ENCODE results near the gene SGPP2. TPM values are rescaled to one million over a fixed set of nuclear protein-coding genes. Genes with fewer than 3 reads are reported as not detected.
"Not testable (repeated sequence)": the region's sequence is repeated elsewhere in the genome, so short reads cannot be mapped to it uniquely, and the experiment has no call there.

The SGPP2 gene
- polyA plus RNA-seq, 1 donor from 2014 or later: 3.1 TPM

GRCh38 chr2:222554517-222554916, 130.2 kb downstream of the SGPP2 start:
- Mint-ChIP-seq H3K9me3 (no peaks in the 10 kb centered on the region), H3K4me1 (peaks cover 0 to 3% (median 0%) of the 10 kb centered on the region in 3 donors), H3K27me3 (no peaks in the 10 kb centered on the region), H3K4me3 (no peak overlapping the region), H3K27ac (no peak overlapping the region), H3K36me3 (peaks cover 2% of the 10 kb centered on the region)

DNA sequence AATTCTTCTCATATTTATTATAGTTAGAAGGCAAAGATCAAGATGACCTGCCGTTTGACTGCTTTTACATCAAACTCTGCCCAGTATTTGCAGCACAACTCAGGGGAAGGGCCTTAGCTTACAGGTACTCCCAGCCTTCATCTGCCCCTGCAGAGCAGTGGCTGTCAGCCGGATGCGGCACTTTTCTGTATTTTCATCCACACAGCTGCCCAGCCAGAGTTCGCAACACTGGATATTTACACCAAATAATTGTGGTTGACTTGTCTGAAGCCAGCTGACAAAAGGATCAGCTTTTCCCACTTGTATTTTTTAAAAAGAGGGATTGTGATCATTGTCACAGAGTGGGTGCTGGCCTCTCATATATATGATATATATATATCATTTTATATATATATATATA, 136.8 kb downstream of the SGPP2 start:
- Mint-ChIP-seq H3K4me1 (peaks cover 0 to 4% (median 0%) of the 10 kb centered on the region in 3 donors), H3K9me3 (no peaks in the 10 kb centered on the region), H3K36me3 (peaks cover 1% of the 10 kb centered on the region), H3K27me3 (no peaks in the 10 kb centered on the region), H3K27ac (no peak overlapping the region), H3K4me3 (no peak overlapping the region)

- Mint-ChIP-seq H3K27ac (no peak overlapping the region), H3K4me3 (no peak overlapping the region), H3K36me3 (peaks cover 3% of the 10 kb centered on the region), H3K27me3 (no peaks in the 10 kb centered on the region), H3K9me3 (no peaks in the 10 kb centered on the region), H3K4me1 (peaks cover 0 to 4% (median 0%) of the 10 kb centered on the region in 3 donors)
Measured at GRCh38 chr2:222561817-222562645, 137.7 kb downstream of the SGPP2 start.

DNA sequence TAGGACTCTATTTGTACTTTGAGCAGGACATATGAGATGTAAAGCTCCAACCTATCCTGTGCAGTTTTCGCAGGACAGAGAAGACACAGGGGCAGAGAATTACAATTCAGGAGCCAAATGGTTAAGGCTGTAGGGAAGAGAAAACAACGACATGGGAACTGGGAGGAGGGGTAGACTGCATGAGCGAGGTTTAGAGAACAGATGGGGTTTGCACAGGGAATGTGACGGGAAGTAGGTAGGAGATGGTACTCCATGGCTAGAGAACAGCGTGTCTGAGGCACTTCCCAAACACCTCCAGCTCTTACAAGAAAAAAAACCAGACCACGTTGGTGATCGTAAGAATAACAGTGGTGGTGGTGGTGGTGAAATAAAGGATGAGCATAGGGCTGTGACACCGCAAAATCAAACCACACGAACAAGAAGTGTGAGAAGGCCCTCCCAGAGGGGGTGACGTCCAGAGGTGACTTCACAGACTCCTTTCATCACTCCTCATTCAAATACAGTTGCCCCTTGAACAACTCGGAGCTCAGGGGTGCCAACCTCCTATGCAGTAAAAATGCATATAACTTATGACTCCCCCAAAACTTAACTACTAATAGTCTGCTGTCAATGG, 138.9 kb downstream of the SGPP2 start:
- Mint-ChIP-seq H3K27ac (no peak overlapping the region), H3K4me3 (no peak overlapping the region), H3K27me3 (no peaks in the 10 kb centered on the region), H3K4me1 (peaks cover 0 to 4% (median 0%) of the 10 kb centered on the region in 3 donors), H3K9me3 (no peaks in the 10 kb centered on the region), H3K36me3 (peaks cover 3% of the 10 kb centered on the region)

DNA sequence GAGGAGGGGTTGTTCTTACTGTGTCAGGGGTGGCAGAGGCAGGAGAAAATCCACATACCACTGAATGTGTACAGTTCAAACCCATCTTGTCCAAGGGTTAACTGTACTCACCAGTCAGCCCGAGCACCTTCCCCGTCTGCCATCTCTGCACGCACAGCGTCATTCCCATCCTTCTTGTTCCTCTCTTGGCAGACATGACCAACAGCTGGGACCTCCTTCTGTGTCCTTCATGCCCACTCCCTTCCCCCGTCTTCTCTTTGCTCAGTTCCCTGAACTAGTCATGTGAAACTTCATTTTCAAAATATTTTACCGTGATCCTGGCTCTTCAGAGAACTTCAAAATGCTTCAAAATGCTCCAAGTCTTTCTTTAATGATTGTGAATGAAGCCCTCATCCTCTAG, 139.6 kb downstream of the SGPP2 start:
- H3K27me3 Mint-ChIP-seq: no peaks in the 10 kb centered on the region
- H3K9me3 Mint-ChIP-seq: no peaks in the 10 kb centered on the region
- peaks cover 0 to 4% (median 0%) of the 10 kb centered on the region in 3 donors for H3K4me1 Mint-ChIP-seq
- no peak overlapping the region for H3K4me3 Mint-ChIP-seq
- H3K36me3 Mint-ChIP-seq: peaks cover 3% of the 10 kb centered on the region
- H3K27ac Mint-ChIP-seq: no peak overlapping the region

- Mint-ChIP-seq H3K36me3 (peaks cover 1% of the 10 kb centered on the region), H3K4me1 (peaks cover 0 to 4% (median 0%) of the 10 kb centered on the region in 3 donors), H3K9me3 (no peaks in the 10 kb centered on the region), H3K27ac (peak overlapping the region in 1 of 3 donors; percentile 21), H3K4me3 (no peak overlapping the region), H3K27me3 (no peaks in the 10 kb centered on the region)
Measured at GRCh38 chr2:222566229-222566628, 141.9 kb downstream of the SGPP2 start.

DNA sequence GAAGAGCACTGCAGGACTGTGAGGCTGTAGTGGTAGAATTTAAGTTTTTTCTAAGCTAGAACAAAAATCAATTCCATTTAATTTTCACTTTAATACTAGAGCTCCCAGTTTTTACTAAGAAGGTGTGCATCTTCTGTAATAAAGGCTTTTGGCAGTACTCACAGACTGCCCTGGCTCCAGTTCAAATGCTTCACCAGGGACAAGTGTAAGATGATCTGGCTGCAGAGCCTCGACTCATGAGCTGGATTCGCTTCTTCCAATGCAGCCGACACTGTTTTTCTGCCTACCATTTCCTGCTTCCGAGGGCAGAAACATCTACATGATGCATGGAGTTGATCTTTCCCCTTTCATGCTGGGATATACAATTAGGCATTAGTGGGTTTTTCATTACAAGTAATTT, 144.5 kb downstream of the SGPP2 start:
- Mint-ChIP-seq H3K27ac (no peak overlapping the region), H3K27me3 (no peaks in the 10 kb centered on the region), H3K9me3 (no peaks in the 10 kb centered on the region), H3K36me3 (peaks cover 4% of the 10 kb centered on the region), H3K4me1 (peaks cover 0 to 1% (median 0%) of the 10 kb centered on the region in 3 donors), H3K4me3 (no peak overlapping the region)

DNA sequence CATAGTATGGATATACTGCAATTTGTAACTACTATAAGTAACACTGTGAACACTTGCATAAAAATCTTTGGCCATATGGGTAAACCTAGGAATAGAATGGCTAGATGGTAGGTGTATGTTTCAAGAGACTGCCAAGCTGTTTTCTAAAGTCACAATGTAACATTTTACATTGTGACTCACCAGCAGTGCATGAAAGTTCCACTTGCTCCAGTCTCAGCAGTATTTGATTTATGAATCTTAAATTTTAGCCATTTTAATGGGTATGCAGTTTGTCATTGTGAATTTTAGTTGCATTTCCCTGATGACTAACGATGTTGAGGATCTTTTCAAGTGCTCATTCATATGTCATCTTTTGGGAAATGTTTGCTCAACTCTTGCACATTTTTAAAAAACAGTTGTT, 145.5 kb downstream of the SGPP2 start:
- H3K27ac Mint-ChIP-seq: no peak overlapping the region
- peaks cover 7% of the 10 kb centered on the region for H3K36me3 Mint-ChIP-seq
- H3K27me3 Mint-ChIP-seq: no peaks in the 10 kb centered on the region
- H3K9me3 Mint-ChIP-seq: no peaks in the 10 kb centered on the region
- H3K4me1 Mint-ChIP-seq: peaks cover 0 to 1% (median 0%) of the 10 kb centered on the region in 3 donors
- H3K4me3 Mint-ChIP-seq: no peak overlapping the region

DNA sequence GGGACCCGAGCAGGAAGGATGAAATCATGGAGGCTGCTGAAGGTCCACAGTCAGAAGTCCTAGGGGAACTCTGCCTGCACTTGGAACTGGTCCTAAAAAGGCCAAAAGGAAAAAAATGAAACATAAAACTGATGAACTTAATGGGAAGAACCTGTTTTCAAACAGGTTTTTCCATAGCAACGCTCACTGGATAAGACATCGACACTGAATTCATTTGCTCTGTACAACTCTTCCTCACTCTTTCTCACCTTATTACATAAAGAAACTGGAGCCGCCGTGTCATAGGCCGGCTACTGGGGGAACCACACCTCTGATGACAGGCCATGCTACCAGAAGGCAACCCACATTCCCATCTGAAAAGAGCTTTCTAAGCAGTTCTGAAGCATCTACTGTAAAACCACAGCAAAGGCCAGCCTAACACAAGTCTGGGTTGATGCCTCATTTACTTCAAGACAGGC, 147.9 kb downstream of the SGPP2 start:
- H3K9me3 Mint-ChIP-seq: no peaks in the 10 kb centered on the region
- no peaks in the 10 kb centered on the region for H3K27me3 Mint-ChIP-seq
- peaks cover 5% of the 10 kb centered on the region for H3K36me3 Mint-ChIP-seq
- H3K4me3 Mint-ChIP-seq: no peak overlapping the region
- H3K4me1 Mint-ChIP-seq: no peaks in the 10 kb centered on the region
- peak overlapping the region in 1 of 3 donors; percentile 67 for H3K27ac Mint-ChIP-seq

- Mint-ChIP-seq H3K4me1 (no peaks in the 10 kb centered on the region), H3K36me3 (peaks cover 5% of the 10 kb centered on the region), H3K9me3 (no peaks in the 10 kb centered on the region), H3K4me3 (no peak overlapping the region), H3K27me3 (no peaks in the 10 kb centered on the region), H3K27ac (peak overlapping the region in 2 of 3 donors; percentile 40 to 47)
Measured at GRCh38 chr2:222572751-222573174, 148.4 kb downstream of the SGPP2 start.

DNA sequence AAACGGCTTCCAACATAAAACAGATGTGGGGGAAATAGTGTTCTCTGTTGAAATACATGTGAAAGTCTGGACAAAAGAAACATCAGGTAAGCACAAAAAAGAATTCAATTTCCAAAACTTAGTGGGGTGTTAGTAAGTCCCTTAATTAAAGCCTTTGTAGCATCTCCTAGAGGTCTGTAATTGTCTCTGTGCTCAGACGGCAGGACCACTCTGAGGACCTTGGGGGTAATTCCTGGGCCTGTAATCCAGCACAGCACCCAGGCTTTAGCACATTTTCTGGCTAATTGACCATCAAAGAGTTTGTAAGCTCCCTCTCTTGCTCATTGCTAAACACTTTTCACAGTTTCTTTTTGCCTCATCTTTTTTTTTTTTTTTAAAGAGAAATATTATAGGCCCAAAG, 151.3 kb downstream of the SGPP2 start:
- no peak overlapping the region for H3K27ac Mint-ChIP-seq
- H3K4me3 Mint-ChIP-seq: no peak overlapping the region
- peaks cover 7% of the 10 kb centered on the region for H3K36me3 Mint-ChIP-seq
- peaks cover 0 to 3% (median 2%) of the 10 kb centered on the region in 3 donors for H3K4me1 Mint-ChIP-seq
- no peaks in the 10 kb centered on the region for H3K27me3 Mint-ChIP-seq
- H3K9me3 Mint-ChIP-seq: no peaks in the 10 kb centered on the region

GRCh38 chr2:222576171-222577081, 152.1 kb downstream of the SGPP2 start:
- Mint-ChIP-seq H3K9me3 (no peaks in the 10 kb centered on the region), H3K36me3 (peaks cover 7% of the 10 kb centered on the region), H3K27ac (no peak overlapping the region), H3K4me3 (no peak overlapping the region), H3K27me3 (no peaks in the 10 kb centered on the region), H3K4me1 (peaks cover 2 to 5% (median 5%) of the 10 kb centered on the region in 3 donors)

GRCh38 chr2:222577341-222577740, 153.0 kb downstream of the SGPP2 start:
- no peaks in the 10 kb centered on the region for H3K27me3 Mint-ChIP-seq
- peaks cover 4 to 12% (median 5%) of the 10 kb centered on the region in 3 donors for H3K4me1 Mint-ChIP-seq
- H3K4me3 Mint-ChIP-seq: peak overlapping the region in 1 of 4 donors; percentile 22
- no peaks in the 10 kb centered on the region for H3K9me3 Mint-ChIP-seq
- H3K27ac Mint-ChIP-seq: no peak overlapping the region
- peaks cover 8% of the 10 kb centered on the region for H3K36me3 Mint-ChIP-seq

DNA sequence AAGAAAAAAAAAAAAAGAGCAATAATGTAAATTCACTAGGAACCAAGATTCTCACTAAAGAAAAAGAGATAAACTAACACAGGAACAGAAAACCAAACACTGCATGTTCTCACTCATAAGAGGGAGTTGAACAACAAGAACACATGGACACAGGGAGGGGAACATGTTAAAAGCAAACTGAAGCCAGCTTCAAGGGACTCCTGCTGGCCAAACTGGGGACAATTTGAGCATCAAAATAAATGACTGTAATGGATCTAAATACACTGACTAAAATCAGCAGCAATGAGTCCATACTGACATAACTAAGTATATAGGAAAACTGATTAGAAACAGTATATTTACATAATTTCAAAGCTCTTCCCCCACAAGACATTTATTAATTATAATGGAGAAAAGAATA, 158.6 kb downstream of the SGPP2 start:
- Mint-ChIP-seq H3K27ac (no peak overlapping the region), H3K36me3 (peaks cover 14% of the 10 kb centered on the region), H3K27me3 (no peaks in the 10 kb centered on the region), H3K9me3 (no peaks in the 10 kb centered on the region), H3K4me1 (peaks cover 4 to 12% (median 9%) of the 10 kb centered on the region in 3 donors), H3K4me3 (no peak overlapping the region)

- not testable (repeated sequence) for H3K27ac Mint-ChIP-seq, H3K4me3 Mint-ChIP-seq, H3K9me3 Mint-ChIP-seq, H3K27me3 Mint-ChIP-seq
- Mint-ChIP-seq H3K36me3 (peaks cover 14% of the 10 kb centered on the region), H3K4me1 (peaks cover 4 to 14% (median 9%) of the 10 kb centered on the region in 3 donors)
Measured at GRCh38 chr2:222584589-222584988, 160.2 kb downstream of the SGPP2 start.
